Activated CD8-positive, alpha-beta memory T cell treated with anti-CD3 and anti-CD28 coated beads, Interleukin-2, amount 50 U/mL, for 4 hours (primary cell): ENCODE measurements around the gene MAP3K12.
"Not testable (repeated sequence)": the region's sequence is repeated elsewhere in the genome, so short reads cannot be mapped to it uniquely, and the experiment has no call there.

Experiments
- DNase-seq: peaks from one replicate; pipeline ENCODE4 v3.0.0-alpha.2; 2020

Gene MAP3K12

GRCh38 chr12:53492188-53492587, 7.1 kb downstream of the MAP3K12 start:
- DNase-seq: no peak

DNA sequence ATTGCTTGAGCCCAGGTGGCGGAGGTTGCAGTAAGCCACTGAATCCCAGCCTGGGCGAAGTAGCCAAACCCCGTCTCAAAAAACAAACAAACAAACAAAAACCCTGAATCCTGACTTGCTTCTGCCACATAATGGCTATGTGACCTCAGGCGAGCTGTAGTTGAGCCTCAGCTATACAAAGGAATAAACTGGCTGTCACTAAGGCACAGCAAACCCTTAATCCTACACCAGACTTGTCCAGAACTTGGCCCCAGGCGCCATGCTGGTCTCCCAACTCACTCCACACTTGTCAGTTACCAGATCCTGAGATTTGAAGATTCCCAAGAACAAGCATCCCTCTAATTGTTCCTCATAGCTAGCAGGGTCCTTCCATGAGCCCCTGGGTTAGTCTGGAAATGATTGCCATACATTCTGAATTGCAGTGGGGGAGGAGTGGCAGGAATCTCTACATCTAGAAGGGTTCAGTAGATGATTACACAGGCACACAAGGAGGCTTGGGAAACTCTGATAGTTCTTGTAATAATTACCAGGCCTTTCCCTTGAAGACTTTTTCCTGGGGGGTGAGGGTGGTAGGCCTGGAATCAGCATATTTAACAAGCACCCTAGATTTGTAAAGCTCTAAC, 9.9 kb downstream of the MAP3K12 start:
- DNase-seq: no peak

GRCh38 chr12:53486736-53487487, 12.3 kb downstream of the MAP3K12 start:
- DNase-seq: no peak

GRCh38 chr12:53485955-53486735, 13.1 kb downstream of the MAP3K12 start:
- no peak for DNase-seq

DNA sequence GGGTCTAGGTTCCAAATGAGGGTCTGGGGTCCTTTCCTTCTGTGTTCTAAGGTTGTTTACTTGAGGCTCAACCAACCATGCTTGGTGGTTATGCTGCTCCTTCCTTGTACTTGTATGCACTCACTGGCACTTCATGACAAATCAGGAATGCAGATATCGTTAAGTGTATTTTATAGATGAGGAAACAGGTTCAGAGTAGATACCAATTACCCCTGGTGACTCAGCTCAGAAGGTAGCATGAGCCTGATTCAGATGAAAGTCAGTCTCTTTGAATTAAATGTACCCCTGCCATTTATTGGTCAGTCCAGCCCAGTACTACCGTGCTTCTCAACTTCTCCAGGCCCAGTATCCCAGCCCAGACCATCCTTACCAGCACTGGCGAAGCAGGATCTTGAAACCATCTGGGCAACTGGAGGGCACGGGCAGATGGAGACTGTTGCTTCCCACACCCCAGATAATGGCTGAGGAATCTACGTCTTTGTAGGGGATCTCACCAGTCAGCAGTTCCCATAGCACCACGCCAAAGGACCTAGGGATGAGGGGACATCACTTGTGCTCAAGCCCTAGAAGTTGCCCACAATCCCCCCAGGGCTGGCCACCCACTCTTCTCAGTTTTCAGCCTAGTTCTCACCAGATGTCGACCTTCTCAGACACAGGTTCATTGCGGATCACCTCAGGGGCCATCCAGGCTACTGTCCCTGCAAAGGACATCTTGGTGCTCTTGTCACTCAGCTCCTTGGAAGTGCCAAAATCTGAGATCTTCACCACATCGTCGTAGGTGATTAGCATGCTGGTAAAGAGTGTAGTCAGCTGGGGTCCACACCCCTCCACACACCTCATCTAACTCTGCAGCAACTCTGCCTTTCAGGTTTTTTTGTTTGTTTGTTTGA, 14.3 kb downstream of the MAP3K12 start:
- DNase-seq: no peak

DNA sequence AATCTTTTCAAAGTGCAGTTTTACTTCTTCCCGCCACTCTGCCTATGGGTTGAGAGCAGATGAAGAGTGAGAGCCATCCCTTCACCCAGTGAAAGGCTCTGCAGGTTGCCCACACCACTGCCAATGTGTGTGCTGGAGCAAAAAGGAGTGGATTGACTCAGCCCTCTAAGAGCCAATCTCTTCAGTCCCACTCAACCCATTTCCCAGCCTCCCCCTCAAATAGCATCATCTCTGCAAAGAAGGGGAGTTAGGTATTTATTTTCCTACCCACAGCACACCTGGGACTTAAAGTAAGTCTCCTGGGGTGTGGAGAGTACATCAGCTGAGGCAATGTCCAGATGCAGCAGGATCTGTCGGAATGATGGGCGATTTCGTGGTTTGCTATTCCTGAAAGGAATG, 15.3 kb downstream of the MAP3K12 start:
- no peak for DNase-seq

DNA sequence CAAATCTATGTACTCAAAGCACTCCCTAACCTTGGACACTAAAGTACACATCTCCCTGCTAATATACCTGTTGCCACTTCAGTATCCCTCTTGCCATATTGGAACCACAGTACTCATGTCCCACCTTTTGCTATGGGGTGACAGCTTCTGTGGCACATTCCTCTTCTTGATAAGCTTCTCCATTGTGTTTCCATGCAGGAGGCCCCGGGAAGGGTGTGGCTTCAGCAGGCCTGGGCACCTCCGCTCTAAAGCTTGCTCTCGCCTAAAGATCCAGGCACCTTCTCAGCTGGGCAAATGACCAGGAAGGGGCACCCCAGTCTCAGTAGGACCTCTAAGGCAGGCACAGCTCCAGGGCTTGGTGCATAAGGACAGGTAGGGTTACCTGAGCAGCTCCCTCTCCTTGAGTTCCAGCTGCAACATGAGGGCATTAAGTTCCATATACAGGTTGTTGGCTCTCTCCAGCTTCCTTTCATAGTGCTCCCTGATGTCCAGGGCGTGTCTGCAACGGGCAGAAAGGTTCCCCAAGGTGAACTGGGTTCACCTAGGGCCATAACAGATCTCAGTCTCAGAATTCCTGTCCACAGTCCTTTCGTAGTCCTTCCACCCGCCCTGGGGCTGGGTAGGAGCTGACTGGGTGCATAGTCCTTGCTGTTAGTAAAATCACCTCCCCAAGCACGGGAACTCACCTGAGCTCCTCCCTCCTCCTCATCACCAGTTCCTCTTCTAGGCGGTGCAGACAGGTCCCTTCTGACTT, 15.9 kb downstream of the MAP3K12 start:
- no peak for DNase-seq

DNA sequence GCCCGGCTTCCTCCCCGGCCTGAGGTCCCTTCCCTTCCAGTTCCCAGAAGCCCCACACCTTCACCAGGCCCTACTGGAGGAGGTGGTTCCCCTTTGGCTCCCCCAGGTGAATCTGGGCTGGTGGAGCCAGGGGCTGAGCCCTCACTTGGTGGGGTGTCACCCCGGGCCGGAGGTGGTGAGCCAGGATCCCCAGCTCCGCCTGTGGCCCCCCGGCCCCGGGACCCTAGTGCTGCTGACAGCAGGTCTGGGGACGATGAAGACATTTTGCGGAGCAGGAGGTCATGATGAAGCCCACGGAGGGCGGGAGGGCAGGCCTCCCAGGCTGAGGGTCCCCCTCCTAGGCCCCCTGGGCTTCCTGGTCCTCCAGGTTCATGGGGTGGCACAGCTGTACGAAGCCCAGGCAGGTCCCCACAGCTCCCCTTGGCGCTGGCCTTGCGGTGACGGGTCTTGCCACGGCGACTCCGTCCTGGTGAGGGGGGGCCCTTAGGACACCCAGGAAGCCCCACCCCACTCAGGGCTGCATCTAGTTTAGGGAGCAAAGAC, 16.6 kb downstream of the MAP3K12 start:
- DNase-seq: no peak

- DNase-seq: no peak
Measured at GRCh38 chr12:53481939-53482586, 17.2 kb downstream of the MAP3K12 start.

GRCh38 chr12:53481458-53481857, 17.8 kb downstream of the MAP3K12 start:
- not testable (repeated sequence) for DNase-seq

DNA sequence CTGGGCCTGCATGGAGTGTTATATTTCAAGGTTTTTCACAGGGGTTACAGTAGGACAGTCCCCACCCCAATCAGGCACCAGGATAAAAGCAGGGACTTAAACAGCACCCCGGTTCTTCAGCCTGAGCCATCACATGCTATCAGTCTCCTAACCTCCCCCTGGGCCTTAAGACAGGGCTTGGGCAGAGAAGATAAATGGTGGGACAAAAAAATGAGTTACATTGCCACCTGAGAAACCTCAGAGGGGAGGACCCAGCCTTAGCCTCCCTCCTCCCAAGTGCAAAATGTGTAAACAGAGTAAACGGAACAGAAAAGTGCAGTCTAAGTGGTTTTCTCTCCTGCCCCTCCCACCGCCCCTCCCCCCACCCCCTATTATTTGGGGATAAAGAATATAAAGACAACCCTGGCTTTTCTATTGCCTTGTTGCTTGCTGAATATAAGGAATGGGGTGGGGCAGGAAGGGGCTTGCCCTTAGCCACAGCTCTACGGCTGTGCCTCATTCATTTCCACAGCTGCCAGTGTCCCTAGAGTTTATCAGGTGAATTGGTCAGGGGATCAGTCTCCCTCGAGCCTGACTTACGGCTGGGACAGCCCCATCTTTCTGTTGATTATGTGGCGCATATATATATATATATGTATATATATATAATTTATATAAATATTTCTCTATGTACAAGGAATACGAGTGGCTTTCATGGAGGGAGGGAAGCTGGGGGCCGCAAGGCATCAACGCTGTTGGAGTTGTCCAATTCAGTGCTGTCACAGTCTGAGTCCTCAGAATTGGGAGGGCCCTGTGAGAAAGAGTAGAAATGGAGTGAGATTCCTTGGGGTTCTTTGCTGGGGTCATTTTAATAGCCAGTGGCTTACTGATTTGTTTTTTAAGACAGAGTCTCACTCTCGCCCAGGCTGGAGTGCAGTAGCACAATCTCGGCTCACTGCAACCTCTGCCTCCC, 18.5 kb downstream of the MAP3K12 start:
- no peak for DNase-seq

- DNase-seq: no peak
Measured at GRCh38 chr12:53479331-53479730, 19.9 kb downstream of the MAP3K12 start.

- no peak for DNase-seq
Measured at GRCh38 chr12:53478865-53479264, 20.4 kb downstream of the MAP3K12 start.

GRCh38 chr12:53476769-53477209, 22.5 kb downstream of the MAP3K12 start:
- DNase-seq: no peak

DNA sequence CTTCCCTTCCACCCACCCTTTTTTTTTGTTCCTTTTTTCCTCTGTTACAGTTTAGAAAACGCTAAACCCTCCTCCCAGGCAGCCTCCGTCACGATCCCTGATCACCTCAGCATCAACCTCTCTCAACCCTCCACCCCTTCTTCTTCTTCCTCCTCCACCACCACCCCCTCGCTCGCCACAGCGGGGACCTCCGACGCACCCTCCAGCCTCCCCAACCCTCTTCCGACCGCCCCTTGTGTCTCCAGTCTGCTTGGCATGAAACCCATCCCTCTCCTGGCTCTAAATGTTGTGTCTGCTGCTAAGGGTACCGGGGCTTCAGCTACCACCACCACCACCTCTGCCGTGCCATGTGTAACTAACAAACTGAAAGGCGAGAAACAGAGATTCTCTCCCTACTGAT, 24.4 kb downstream of the MAP3K12 start:
- no peak for DNase-seq

DNA sequence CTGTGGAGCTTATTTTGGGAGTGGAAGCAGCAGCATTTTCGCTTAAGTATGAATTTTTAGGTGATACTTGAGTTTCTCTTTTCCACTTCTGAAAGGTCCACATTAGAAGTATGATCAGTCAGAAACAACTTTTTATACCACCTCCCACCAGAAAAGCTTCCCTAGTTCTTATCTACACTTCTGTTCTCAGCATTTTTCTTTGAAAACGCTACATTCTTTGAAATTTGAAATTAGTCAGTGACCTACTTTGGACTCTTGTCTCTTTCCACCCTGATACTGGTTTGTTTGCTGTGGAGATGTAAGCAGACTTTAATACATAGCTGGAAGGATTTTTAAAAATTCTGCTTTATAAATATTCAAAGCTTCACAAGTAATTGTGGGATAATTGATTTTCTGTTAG, 25.2 kb downstream of the MAP3K12 start:
- DNase-seq: no peak

DNA sequence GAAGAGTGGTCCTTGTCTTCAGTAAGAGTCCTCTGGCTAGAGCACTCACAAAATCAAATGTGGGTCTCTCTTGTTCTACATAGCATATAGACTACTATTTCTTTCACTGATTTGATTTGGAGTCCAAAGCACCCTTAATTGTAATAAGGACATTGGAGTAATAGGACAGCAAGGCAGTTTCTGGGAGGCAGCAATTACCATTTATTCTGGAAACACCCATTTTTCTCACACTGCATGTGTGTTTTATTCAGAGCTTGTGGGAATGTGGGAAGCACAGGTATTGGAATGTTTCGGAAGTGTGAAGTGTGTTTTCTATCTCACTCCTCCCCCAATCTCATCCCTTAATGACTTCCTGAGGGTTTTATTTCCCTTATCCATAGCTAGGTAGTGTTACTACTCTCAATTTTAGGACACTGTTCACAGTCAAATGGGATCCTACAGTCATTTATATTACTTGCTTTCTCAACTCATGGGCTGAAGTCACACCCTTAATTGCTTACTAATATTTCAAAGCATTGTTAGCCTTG, 27.1 kb downstream of the MAP3K12 start:
- no peak for DNase-seq

DNA sequence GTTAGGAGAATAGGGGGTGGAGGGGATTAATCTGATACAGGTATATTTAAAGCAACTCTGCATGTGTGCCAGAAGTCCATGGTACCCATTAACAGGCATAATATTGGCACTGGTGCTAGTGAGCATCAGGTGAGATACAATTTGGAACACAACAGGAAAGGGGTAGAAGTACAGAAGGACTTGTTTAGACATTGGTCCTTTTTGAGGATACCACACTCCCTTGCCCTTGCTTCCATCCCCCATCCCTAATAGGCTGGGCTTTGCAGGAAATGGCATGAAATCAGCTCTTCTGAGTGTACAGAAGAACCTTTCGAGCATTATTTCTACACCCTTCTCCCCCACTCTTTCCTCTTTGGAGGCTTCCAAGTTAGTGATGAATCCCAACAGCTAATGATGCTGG, 31.0 kb downstream of the MAP3K12 start:
- no peak for DNase-seq

DNA sequence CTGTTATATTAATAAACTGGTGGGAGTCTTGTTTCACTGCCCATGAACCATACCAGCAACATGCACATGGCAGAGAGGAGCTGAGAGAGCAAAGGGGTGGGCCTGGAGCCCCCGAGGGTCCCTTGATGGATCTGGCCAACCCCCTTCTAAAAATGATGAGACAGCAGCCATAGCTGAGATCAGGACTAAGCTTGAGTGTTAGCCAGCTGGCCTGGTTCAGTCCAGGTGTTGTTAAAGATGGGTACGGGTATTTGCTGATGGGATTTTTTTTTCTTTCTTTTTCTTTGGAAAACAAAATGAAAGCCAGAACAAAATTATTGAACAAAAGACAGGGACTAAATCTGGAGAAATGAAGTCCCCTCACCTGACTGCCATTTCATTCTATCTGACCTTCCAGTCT, 31.4 kb downstream of the MAP3K12 start:
- no peak for DNase-seq

DNA sequence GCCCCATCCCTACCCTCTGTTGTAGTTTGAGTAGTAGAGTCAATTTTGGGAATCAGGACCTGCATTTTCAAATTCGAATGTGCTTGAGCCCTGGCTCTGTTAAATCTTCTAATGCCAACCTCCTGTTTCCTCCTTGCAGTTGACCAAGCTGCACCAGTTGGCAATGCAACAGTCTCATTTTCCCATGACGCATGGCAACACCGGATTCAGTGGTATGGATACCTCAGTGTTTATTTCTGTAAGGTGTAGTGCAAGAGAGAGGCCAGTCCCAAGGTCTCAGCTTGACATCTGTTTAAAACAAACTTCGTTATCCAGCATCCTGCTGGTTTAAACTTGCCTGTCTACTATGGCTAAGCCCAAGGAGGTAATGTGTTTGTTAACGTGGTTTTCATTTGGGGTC, 32.2 kb downstream of the MAP3K12 start:
- DNase-seq: no peak
